HG03342 (cell line): Measurements from ENCODE around the gene C1QL4.

Source experiments
- ATAC-seq: cut with Tn5 transposase; IDR thresholded peaks from one replicate; pipeline ENCODE4 v1.9.1; 2021; ENCODE audit warnings: mild to moderate bottlenecking, moderate library complexity; ENCODE audit not compliant: unreplicated experiment

C1QL4 gene

GRCh38 chr12:49348781-49349180 is 11.8 kb upstream of the C1QL4 start:
- no peak for ATAC-seq

- no peak for ATAC-seq
Observed at GRCh38 chr12:49347311-49348193, 10.6 kb upstream of the C1QL4 start.

GRCh38 chr12:49346659-49347310 is 9.8 kb upstream of the C1QL4 start, which contains the start of gene DNAJC22:
Gene DNAJC22 (plus strand): TSS chr12:49346888. CDS start chr12:49348873, 1,985 bp downstream.
- ATAC-seq, result no peak

GRCh38 chr12:49345825-49346658 is 9.1 kb upstream of the C1QL4 start:
- ATAC-seq, result no peak

GRCh38 chr12:49345051-49345824 is 8.2 kb upstream of the C1QL4 start:
- ATAC-seq, result no peak

- ATAC-seq, result no peak
Observed at GRCh38 chr12:49344486-49345050, 7.6 kb upstream of the C1QL4 start.

GRCh38 chr12:49342914-49343731 is 6.1 kb upstream of the C1QL4 start:
- ATAC-seq, result no peak

- peak; percentile 63 for ATAC-seq
Observed at GRCh38 chr12:49342066-49342913, 5.3 kb upstream of the C1QL4 start.

- ATAC-seq, result no peak
Observed at GRCh38 chr12:49341777-49342065, 4.7 kb upstream of the C1QL4 start.

- ATAC-seq, result no peak
Observed at GRCh38 chr12:49340971-49341776, 4.2 kb upstream of the C1QL4 start.

GRCh38 chr12:49340095-49340870 is 3.3 kb upstream of the C1QL4 start:
- no peak for ATAC-seq

- ATAC-seq, result no peak
Observed at GRCh38 chr12:49339464-49339861, 2.5 kb upstream of the C1QL4 start.

GRCh38 chr12:49338830-49339463 is 2.0 kb upstream of the C1QL4 start:
- no peak for ATAC-seq

- ATAC-seq, result no peak
Observed at GRCh38 chr12:49335955-49336644, 888 bp downstream of the C1QL4 start.

GRCh38 chr12:49335118-49335954 is 1.7 kb downstream of the C1QL4 start:
- no peak for ATAC-seq
